ENCODE measurements around the gene ITM2B.
A peak's percentile ranks its signal among the peaks of the same experiment; 100 is the strongest.

ITM2B gene

GRCh38 chr13:48302871-48303358 is 69.9 kb downstream of the ITM2B start (continued):
- no peak for TF ChIP-seq PRDM4 (tag by site-specific recombination; IDR thresholded peaks at IDR 0.05)
- TF ChIP-seq ZBTB20 (tag by site-specific recombination; IDR thresholded peaks at IDR 0.05) = no peak
- TF ChIP-seq BCL11B (tag by site-specific recombination; IDR thresholded peaks at IDR 0.05; ENCODE audit: low read depth) = no peak
- no peak for TF ChIP-seq PBX3 (CRISPR knock-in tag; IDR thresholded peaks at IDR 0.05)
- no peak for TF ChIP-seq ZBTB48 (tag by site-specific recombination; IDR thresholded peaks at IDR 0.05)
- no peak for TF ChIP-seq ZNF423 (tag by site-specific recombination; IDR thresholded peaks at IDR 0.05)
- TF ChIP-seq ZNF626 (tag by site-specific recombination; IDR thresholded peaks at IDR 0.05) = no peak
- TF ChIP-seq ZNF37A (tag by site-specific recombination; IDR thresholded peaks at IDR 0.05) = no peak
- TF ChIP-seq ZNF664 (tag by site-specific recombination; IDR thresholded peaks at IDR 0.05) = no peak
- TF ChIP-seq KLF1 (tag by site-specific recombination; IDR thresholded peaks at IDR 0.05) = no peak
- peak; percentile 77; the same call in 1 of the 2 replicates for TF ChIP-seq ZBTB17 (tag by site-specific recombination; IDR thresholded peaks at IDR 0.05)
- TF ChIP-seq ZNF366 (tag by site-specific recombination; conservative IDR thresholded peaks at IDR 0.05) = peak; percentile 31; the same call in 1 of the 2 replicates

- POLR2A ChIA-PET = interaction anchor here (1.0 to 1.4 kb wide), 3 partner anchors 68 to 229 kb away, joined by 3 read pairs; partner anchors contain the start of gene RCBTB2
- CTCF ChIA-PET = interaction anchor here (0.8 kb wide), 1 partner anchor 266 kb away, joined by 3 read pairs; the partner anchor contains the start of gene NUDT15
- H3K9me3 ChIP-seq (ENCODE audit: control insufficient read depth, insufficient read depth, low read depth, low read length) = no peaks in the 10 kb centered on the region
- H3K36me3 ChIP-seq (ENCODE audit: control insufficient read depth in 2 of 2, insufficient read depth in 1 of 2, low read length in 2 of 2) = no peaks in the 10 kb centered on the region; a peak in 1 of 3 replicates
- H3K4me1 ChIP-seq (ENCODE audit: control insufficient read depth, insufficient read depth, low read length) = peaks cover 3% of the 10 kb centered on the region
- H3K27ac ChIP-seq (ENCODE audit: extremely low read depth, low read depth, low read length) = peak within 1 kb of the TSS; percentile 99
- peak within 1 kb of the TSS; percentile 79 for H3K4me3 ChIP-seq (ENCODE audit: low read depth, low read length)
- TF ChIP-seq ZBTB26 (tag by site-specific recombination; optimal IDR thresholded peaks at IDR 0.05) (peak; percentile 89), ZNF10 (tag by site-specific recombination; IDR thresholded peaks at IDR 0.05) (peak; percentile 45; the same call in 1 of the 2 replicates), ZNF423 (tag by site-specific recombination; IDR thresholded peaks at IDR 0.05) (peak; percentile 44; the same call in 1 of the 2 replicates), ZNF664 (tag by site-specific recombination; IDR thresholded peaks at IDR 0.05) (0 out of 2 replicates have a peak, but pooled peaks have one; percentile 4), ZEB2 (tag by site-specific recombination; IDR thresholded peaks at IDR 0.05) (peak; percentile 79), ZIC2 (tag by site-specific recombination; IDR thresholded peaks at IDR 0.05) (peak; percentile 59), PATZ1 (tag by site-specific recombination; IDR thresholded peaks at IDR 0.05) (peak; percentile 63), ZNF335 (tag by site-specific recombination; conservative IDR thresholded peaks at IDR 0.05) (peak; percentile 10), ZNF610 (tag by site-specific recombination; IDR thresholded peaks at IDR 0.05; ENCODE audit: borderline replicate concordance) (peak; percentile 58; the same call in 1 of the 2 replicates), ZNF416 (tag by site-specific recombination; IDR thresholded peaks at IDR 0.05) (no peak), SALL2 (tag by site-specific recombination; IDR thresholded peaks at IDR 0.05; ENCODE audit: borderline replicate concordance) (no peak), BCL11B (tag by site-specific recombination; IDR thresholded peaks at IDR 0.05; ENCODE audit: low read depth) (no peak), ZNF658 (tag by site-specific recombination; IDR thresholded peaks at IDR 0.05) (no peak), ZNF518A (tag by site-specific recombination; conservative IDR thresholded peaks at IDR 0.05; ENCODE audit: low read depth) (peak; percentile 77)
Observed at GRCh38 chr13:48303359-48304142, 70.5 kb downstream of the ITM2B start, which contains the start of gene RB1. Gene RB1, plus strand, starts transcription at chr13:48303751. Its CDS starts 162 bp downstream, at chr13:48303913.

All from HEK293 (cell line).